Caco-2 (cell line): ENCODE data around the gene CSMD2. TPM values are rescaled to one million over a fixed set of nuclear protein-coding genes. Genes with fewer than 3 reads are reported as not detected.

Experiments
- BruUV-seq: library from RNA; stranded (reverse); fragments of 400-500 nt; replicated peaks from 2 replicates; lab custom pipeline; 2021; lab: Mats Ljungman, UMichigan
- CTCF ChIA-PET: fragments of 300-600 bp; sonication (Branson Sonifier 250); formaldehyde crosslinking; loops from one replicate; lab custom pipeline; 2022; ENCODE audit warnings: antibody characterized with exemption; lab: Charles Lee
- POLR2A ChIA-PET: fragments of 300-600 bp; sonication (Branson Sonifier 250); formaldehyde crosslinking; loops from one replicate; lab custom pipeline; 2022; ENCODE audit warnings: antibody characterized with exemption; lab: Charles Lee
- DNase-seq, 2 experiments: peaks; one replicate each; pipeline versions ENCODE4 v3.0.0 to v3.0.0-alpha.2; 2020 to 2022
- H3K27me3 ChIP-seq: replicated peaks from 2 replicates; pipeline ENCODE4 v1.6.0; 2011; ENCODE audit warnings: low read length; ENCODE audit not compliant: control insufficient read depth, insufficient read depth
- H3K36me3 ChIP-seq: 2 replicates; pipeline ENCODE4 v1.5.1; 2011; ENCODE audit warnings: low read length; ENCODE audit not compliant: control insufficient read depth, insufficient read depth
- H3K4me1 ChIP-seq: fragments of 250-450 bp; sonication (Bioruptor Pico); 2 replicates; pipeline ENCODE4 v1.5.1; 2020; ENCODE audit warnings: mild to moderate bottlenecking
- H3K4me3 ChIP-seq: 2 replicates; pipeline ENCODE4 v1.5.1; 2011; ENCODE audit warnings: low read depth, mild to moderate bottlenecking, control low read depth, low read length
- H3K9me3 ChIP-seq: fragments of 250-450 bp; sonication (Bioruptor Pico); 2 replicates; pipeline ENCODE4 v1.5.1; 2020; ENCODE audit warnings: mild to moderate bottlenecking, moderate library complexity
- H3K27ac Mint-ChIP-seq: one replicate; pipeline ENCODE4 v1.8.0; 2022; ENCODE audit warnings: mixed read lengths; ENCODE audit not compliant: unreplicated experiment
- H3K27me3 Mint-ChIP-seq: one replicate; pipeline ENCODE4 v1.8.0; 2022; ENCODE audit warnings: mixed read lengths; ENCODE audit not compliant: insufficient read depth, unreplicated experiment
- H3K36me3 Mint-ChIP-seq: one replicate; pipeline ENCODE4 v1.8.0; 2022; ENCODE audit warnings: mild to moderate bottlenecking, mixed read lengths; ENCODE audit not compliant: insufficient read depth, unreplicated experiment
- H3K4me1 Mint-ChIP-seq: one replicate; pipeline ENCODE4 v1.8.0; 2022; ENCODE audit warnings: low read depth, mixed read lengths; ENCODE audit not compliant: unreplicated experiment
- H3K4me3 Mint-ChIP-seq: one replicate; pipeline ENCODE4 v1.8.0; 2022; ENCODE audit warnings: mild to moderate bottlenecking, moderate library complexity, mixed read lengths; ENCODE audit not compliant: unreplicated experiment
- H3K9me3 Mint-ChIP-seq: one replicate; pipeline ENCODE4 v1.8.0; 2022; ENCODE audit warnings: mixed read lengths; ENCODE audit not compliant: unreplicated experiment
- CTCF ChIP-seq, 2 experiments: fragments of 200-600 bp in 1 of 2; IDR thresholded peaks; 1 replicate in 1 of 2; 2 replicates in 1 of 2; pipeline versions ENCODE4 v1.5.1 to v1.8.0; 2011 to 2022; ENCODE audit warnings: antibody characterized with exemption in 1 of 2, control low read depth in 1 of 2, inconsistent platforms in 1 of 2, low read depth in 1 of 2, low read length in 1 of 2, mild to moderate bottlenecking in 1 of 2, moderate library complexity in 1 of 2; ENCODE audit not compliant: insufficient read depth in 1 of 2, severe bottlenecking in 1 of 2, unreplicated experiment in 1 of 2
- intact Hi-C: fragments of 100-400 bp; cut with micrococcal nuclease; formaldehyde crosslinking; loops from one replicate; pipeline ENCODE4 v1.10.0; 2022; ENCODE audit not compliant: unreplicated experiment
- total RNA-seq: library from RNA; stranded (reverse); gene quantifications from 2 replicates; pipeline ENCODE4 v1.2.3, GENCODE V29; 2022

The CSMD2 gene
- total RNA-seq, 1 experiment from 2014 or later = not detected

GRCh38 chr1:34143975-34144374, 21.1 kb downstream of the CSMD2 start:
- Mint-ChIP-seq H3K36me3 (no peaks in the 10 kb centered on the region), H3K4me1 (no peaks in the 10 kb centered on the region), H3K9me3 (no peaks in the 10 kb centered on the region), H3K4me3 (no peak overlapping the region), H3K27ac (no peak overlapping the region), H3K27me3 (peaks cover 10% of the 10 kb centered on the region)
- TF ChIP-seq CTCF (IDR thresholded peaks at IDR 0.05; ENCODE audit: insufficient read depth in 1 of 2, low read depth in 1 of 2, low read length in 1 of 2, severe bottlenecking in 1 of 2, unreplicated experiment in 1 of 2) = no peak
- intact Hi-C loops = no loop called here
- CTCF ChIA-PET = no interaction called here
- DNase-seq = no peak
- H3K9me3 ChIP-seq = no peaks in the 10 kb centered on the region
- no TSS peak for BruUV-seq
- no peaks in the 10 kb centered on the region for H3K36me3 ChIP-seq
- no peaks in the 10 kb centered on the region for H3K27me3 ChIP-seq
- no peaks in the 10 kb centered on the region for H3K4me1 ChIP-seq
- POLR2A ChIA-PET = no interaction called here
- H3K4me3 ChIP-seq = no peak overlapping the region

- Histone ChIP-seq H3K4me1 (no peaks in the 10 kb centered on the region), H3K9me3 (no peaks in the 10 kb centered on the region), H3K4me3 (no peak overlapping the region), H3K36me3 (no peaks in the 10 kb centered on the region), H3K27me3 (no peaks in the 10 kb centered on the region)
- ChIA-PET POLR2A (no interaction called here), CTCF (interaction anchor here (0.6 kb wide), 1 partner anchor 36 kb away, joined by 3 read pairs; no protein-coding TSS in a partner anchor)
- DNase-seq = no peak
- Mint-ChIP-seq H3K4me3 (no peak overlapping the region), H3K27me3 (peaks cover 10% of the 10 kb centered on the region), H3K27ac (no peak overlapping the region), H3K9me3 (no peaks in the 10 kb centered on the region), H3K4me1 (no peaks in the 10 kb centered on the region), H3K36me3 (no peaks in the 10 kb centered on the region)
- no peak for TF ChIP-seq CTCF (IDR thresholded peaks at IDR 0.05; ENCODE audit: insufficient read depth in 1 of 2, low read depth in 1 of 2, low read length in 1 of 2, severe bottlenecking in 1 of 2, unreplicated experiment in 1 of 2)
- intact Hi-C loops = no loop called here
- BruUV-seq = no TSS peak
Measured at GRCh38 chr1:34140011-34140676, 24.9 kb downstream of the CSMD2 start.

DNA sequence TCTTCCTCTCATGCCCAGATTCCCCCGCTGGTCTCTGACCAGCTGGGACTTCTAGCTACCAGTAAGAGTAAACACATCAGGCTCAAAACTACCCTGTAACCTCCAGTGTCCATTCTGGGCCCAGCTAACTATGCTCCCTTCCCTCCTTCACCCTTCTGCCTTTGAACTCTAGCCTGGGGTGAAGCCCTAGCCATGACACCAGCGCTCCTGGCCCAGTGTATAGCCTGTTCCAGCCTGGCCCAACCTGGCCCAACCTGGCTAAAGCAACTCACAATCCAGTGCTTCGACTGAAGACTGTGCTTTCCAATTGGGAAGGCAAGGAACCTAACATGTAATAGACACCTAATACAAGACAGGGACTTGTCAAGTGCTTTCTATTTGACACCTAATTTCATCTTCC, 27.6 kb downstream of the CSMD2 start:
- POLR2A ChIA-PET = no interaction called here
- Mint-ChIP-seq H3K9me3 (no peaks in the 10 kb centered on the region), H3K27me3 (peaks cover 13% of the 10 kb centered on the region), H3K36me3 (no peaks in the 10 kb centered on the region), H3K27ac (no peak overlapping the region), H3K4me1 (no peaks in the 10 kb centered on the region), H3K4me3 (no peak overlapping the region)
- no peak for TF ChIP-seq CTCF (IDR thresholded peaks at IDR 0.05; ENCODE audit: insufficient read depth in 1 of 2, low read depth in 1 of 2, low read length in 1 of 2, severe bottlenecking in 1 of 2, unreplicated experiment in 1 of 2)
- intact Hi-C loops = no loop called here
- no peaks in the 10 kb centered on the region for H3K27me3 ChIP-seq
- no peak overlapping the region for H3K4me3 ChIP-seq
- no peak for DNase-seq
- no peaks in the 10 kb centered on the region for H3K36me3 ChIP-seq
- no peaks in the 10 kb centered on the region for H3K9me3 ChIP-seq
- CTCF ChIA-PET = no interaction called here
- H3K4me1 ChIP-seq = no peaks in the 10 kb centered on the region
- no TSS peak for BruUV-seq
